Heart right ventricle (tissue), 16 donors: Measurements from ENCODE around the gene KLF6. TPM values are rescaled to one million over a fixed set of nuclear protein-coding genes. Genes with fewer than 3 reads are reported as not detected.

Experiments
- ATAC-seq, 8 donors: fragments of 200-7000 bp; cut with Tn5 transposase; one replicate each; pipeline ENCODE4 v1.9.1; 2020; ENCODE audit warnings: mild to moderate bottlenecking in 8 of 8, moderate library complexity in 8 of 8, moderate number of reproducible peaks in 1 of 8
- DNase-seq, 2 donors: peaks; one replicate each; pipeline ENCODE4 v3.0.0-alpha.2; 2020
- H3K27ac ChIP-seq, 10 donors: fragments of 200-600 bp; sonication (generic) in 2 of 10; one replicate each; pipeline versions ENCODE4 v1.5.0 to v1.8.0; 2020 to 2022; ENCODE audit warnings: mild to moderate bottlenecking in 3 of 10
- H3K27me3 ChIP-seq, 7 donors: fragments of 200-600 bp; one replicate each; pipeline ENCODE4 v1.8.0; 2021 to 2022; ENCODE audit warnings: mild to moderate bottlenecking in 2 of 7
- H3K36me3 ChIP-seq, 9 donors: fragments of 200-600 bp; sonication (generic) in 1 of 9; one replicate each; pipeline versions ENCODE4 v1.5.0 to v1.8.0; 2020 to 2022; ENCODE audit warnings: mild to moderate bottlenecking in 2 of 9
- H3K4me1 ChIP-seq, 9 donors: fragments of 200-600 bp; sonication (generic) in 1 of 9; one replicate each; pipeline versions ENCODE4 v1.5.0 to v1.8.0; 2020 to 2022; ENCODE audit warnings: mild to moderate bottlenecking in 4 of 9
- H3K4me3 ChIP-seq, 10 donors: fragments of 200-600 bp; sonication (generic) in 2 of 10; one replicate each; pipeline versions ENCODE4 v1.5.0 to v1.8.0; 2020 to 2022; ENCODE audit warnings: mild to moderate bottlenecking in 7 of 10, moderate library complexity in 2 of 10
- H3K9me3 ChIP-seq, 11 donors: fragments of 200-600 bp in 10 of 11; sonication (generic) in 2 of 11; one replicate each; pipeline versions ENCODE4 v1.5.0 to v1.8.0; 2013 to 2022; ENCODE audit warnings: mild to moderate bottlenecking in 2 of 11, control low read depth in 1 of 11, moderate library complexity in 1 of 11
- CTCF ChIP-seq, 9 donors: fragments of 200-600 bp; sonication (generic) in 2 of 9; IDR thresholded peaks; one replicate each; pipeline versions ENCODE4 v1.5.0 to v1.8.0; 2021 to 2022; ENCODE audit warnings: antibody characterized with exemption in 9 of 9, mild to moderate bottlenecking in 5 of 9, moderate library complexity in 1 of 9
- WGBS, 2 donors: extraction: QIAGEN DNeasy Blood & Tissue Kit; methylation state at CpG; one replicate each; pipeline ENCODE4 v1.1.7; 2013; ENCODE audit warnings: inconsistent platforms in 1 of 2; 5-methylcytosine and 5-hydroxymethylcytosine counted together
- intact Hi-C, 10 donors: fragments of 100-400 bp; cut with DNase I; formaldehyde crosslinking; loops; one replicate each; pipeline versions ENCODE4 v1.11.1 to v1.14.2; 2022
- polyA plus RNA-seq, 2 donors: library from polyadenylated mRNA; stranded (reverse); fragments of 200-250 nt; gene quantifications; one replicate each; pipeline ENCODE4 v1.2.3, GENCODE V29; 2013
- total RNA-seq, 10 donors: library from RNA; stranded (reverse); fragmentation: NEBNext Ultra II Directional in 3 of 10; extraction: Animal tissue kit (Norgen Biotek cat#: 25700) in 3 of 10; gene quantifications; one replicate each; pipeline versions ENCODE4 v1.2.1 to v1.2.4, GENCODE V29; 2021 to 2023
- donor health status: Arrhythmogenic right ventricular cardiomyopathy.
- donor health status: ischemic (EF 13 %, LVEDD 7.1; RV severe dilation, severe dysfunction).
- donor health status: healthy with polysubstance abuse.
- donor health status: DM: no; HTN: yes; CAD: no.
- donor health status: DM: no; HTN: no; CAD: no.
- donor health status: ischemic (EF 25% LVEDD 6.9; RV normal size, moderate dysfunction).
- donor health status: ischemic (EF 25% LVEDD 5.7; RV mildly dilated, moderate dysfunction).
- donor health status: healthy.
- donor health status: DM: yes; HTN: yes; CAD: no.
- donor health status: Ischemic cardiomyopathy.
- donor health status: ischemic (EF 35%, LVEDD 5.7; RV mildly dilated, moderate dysfunction).
- donor health status: nonischemic (EF 11% LVEDD 7.7; RV severe dilation, severe dysfunction).
- donor health status: DM: yes; HTN: yes; CAD: no.
- donor health status: PGD.
- donor health status: ischemic (EF 29% LVEDD 5.4; RV normal size, mild dysfunction).
- donor health status: nonischemic (EF 23%, LVEDD 6.1; RV moderate dilation, normal function).

KLF6 gene
- total and polyA plus RNA-seq, 12 donors = 22.1 to 90.5 (median 52.0) TPM

GRCh38 chr10:3831608-3832007 lies 46.6 kb upstream of the KLF6 start:
- peaks cover 6 to 65% (median 36%) of the 10 kb centered on the region in 9 donors for H3K4me1 ChIP-seq
- intact Hi-C loops = no loop called here

GRCh38 chr10:3830946-3831345 lies 45.9 kb upstream of the KLF6 start:
- TF ChIP-seq CTCF (IDR thresholded peaks at IDR 0.05) = no peak
- ATAC-seq = no peak
- Histone ChIP-seq H3K4me3 (no peak overlapping the region), H3K4me1 (peaks cover 6 to 58% (median 31%) of the 10 kb centered on the region in 9 donors), H3K9me3 (no peaks in the 10 kb centered on the region), H3K27ac (peak overlapping the region in 1 of 10 donors; percentile 85), H3K27me3 (no peaks in the 10 kb centered on the region), H3K36me3 (no peaks in the 10 kb centered on the region)
- intact Hi-C loops = no loop called here
- 85 to 92% methylated on average over 1 of the region's 1 CpG for WGBS, 2 donors
- no peak for DNase-seq

More at GRCh38 chr10:3831608-3832007, 46.6 kb upstream of the KLF6 start:
- Histone ChIP-seq H3K27ac (no peak overlapping the region), H3K27me3 (no peaks in the 10 kb centered on the region), H3K36me3 (no peaks in the 10 kb centered on the region), H3K9me3 (no peaks in the 10 kb centered on the region), H3K4me3 (no peak overlapping the region)
- DNase-seq (no peak), ATAC-seq (no peak)
- no peak for TF ChIP-seq CTCF (IDR thresholded peaks at IDR 0.05)
- 64 to 77% methylated on average over 4 of the region's 4 CpGs for WGBS, 2 donors

GRCh38 chr10:3829156-3830050 lies 44.4 kb upstream of the KLF6 start:
- Histone ChIP-seq H3K27me3 (no peaks in the 10 kb centered on the region), H3K27ac (peak overlapping the region; percentile 26 to 88 (median 77)), H3K4me3 (peak overlapping the region; percentile 15 to 57 (median 50)), H3K36me3 (no peaks in the 10 kb centered on the region), H3K9me3 (no peaks in the 10 kb centered on the region), H3K4me1 (peaks cover 6 to 44% (median 28%) of the 10 kb centered on the region in 9 donors)
- 62 to 67% methylated on average over 7 of the region's 7 CpGs for WGBS, 2 donors
- intact Hi-C loops = no loop called here
- no peak for DNase-seq
- peak in 3 of 8 donors; percentile 9 to 27 (median 23) for ATAC-seq
- TF ChIP-seq CTCF (IDR thresholded peaks at IDR 0.05) = no peak

GRCh38 chr10:3828404-3829155 lies 43.6 kb upstream of the KLF6 start:
- Histone ChIP-seq H3K4me3 (peak overlapping the region; percentile 15 to 57 (median 50)), H3K36me3 (no peaks in the 10 kb centered on the region), H3K27me3 (no peaks in the 10 kb centered on the region), H3K27ac (peak overlapping the region; percentile 26 to 88 (median 77)), H3K4me1 (peaks cover 6 to 44% (median 28%) of the 10 kb centered on the region in 9 donors), H3K9me3 (no peaks in the 10 kb centered on the region)
- WGBS, 2 donors = 6% methylated on average over 14 of the region's 14 CpGs
- intact Hi-C loops = no loop called here
- DNase-seq (peak in 1 of 2 donors; percentile 62), ATAC-seq (peak in 7 of 8 donors; percentile 24 to 57 (median 54))
- TF ChIP-seq CTCF (IDR thresholded peaks at IDR 0.05) = no peak
